Osteoblast (primary cell): Measurements from ENCODE around the gene TCF23. TPM values are rescaled to one million over a fixed set of nuclear protein-coding genes. Genes with fewer than 3 reads are reported as not detected.

Source experiments
- DNase-seq: peaks from one replicate; pipeline ENCODE4 v3.0.0; 2011; ENCODE audit warnings: low spot score, mixed read lengths; ENCODE audit not compliant: insufficient read length; ENCODE audit errors: missing footprints
- H2AFZ ChIP-seq: 2 replicates; pipeline ENCODE4 v1.6.0; 2011; ENCODE audit warnings: mild to moderate bottlenecking, low read length
- H3K27ac ChIP-seq: 2 replicates; pipeline ENCODE4 v1.5.1; 2011; ENCODE audit warnings: mild to moderate bottlenecking, low read depth, low read length, moderate library complexity
- H3K27me3 ChIP-seq: 2 replicates; pipeline ENCODE4 v1.6.0; 2012; ENCODE audit warnings: mild to moderate bottlenecking, control low read depth, inconsistent platforms, low read length, moderate library complexity; ENCODE audit not compliant: insufficient read depth
- H3K36me3 ChIP-seq: 2 replicates; pipeline ENCODE4 v1.5.1; 2011; ENCODE audit warnings: mild to moderate bottlenecking, low read length, control low read depth, moderate library complexity; ENCODE audit not compliant: insufficient read depth
- H3K4me1 ChIP-seq: 2 replicates; pipeline ENCODE4 v1.5.1; 2011; ENCODE audit warnings: mild to moderate bottlenecking, low read length, control low read depth, moderate library complexity; ENCODE audit not compliant: insufficient read depth
- H3K4me2 ChIP-seq: 2 replicates; pipeline ENCODE4 v1.6.0; 2011; ENCODE audit warnings: mild to moderate bottlenecking, low read length; ENCODE audit not compliant: insufficient read depth
- H3K4me3 ChIP-seq: fragments of 200-600 bp; sonication (generic); 3 replicates; pipeline ENCODE4 v1.5.1; 2012; ENCODE audit warnings: mild to moderate bottlenecking, low read length, inconsistent platforms; ENCODE audit not compliant: insufficient read depth
- H3K79me2 ChIP-seq: 2 replicates; pipeline ENCODE4 v1.6.0; 2012; ENCODE audit warnings: mild to moderate bottlenecking, low read length, control low read depth, inconsistent platforms; ENCODE audit not compliant: insufficient read depth
- H3K9me3 ChIP-seq: 2 replicates; pipeline ENCODE4 v1.5.1; 2011; ENCODE audit warnings: low read depth, low read length, control low read depth
- H4K20me1 ChIP-seq: 2 replicates; pipeline ENCODE4 v1.6.0; 2012; ENCODE audit warnings: mild to moderate bottlenecking, low read length, control low read depth; ENCODE audit not compliant: insufficient read depth
- total RNA-seq: library from RNA; depleted of rRNA; stranded (reverse); fragments of >200 nt; gene quantifications from 2 replicates; pipeline ENCODE4 v1.2.3, GENCODE V29; 2012
- TF ChIP-seq, protein P1 (sequence below): IDR thresholded peaks from 2 replicates; pipeline ENCODE4 v1.5.1; 2011; ENCODE audit warnings: mild to moderate bottlenecking, low read depth, low read length, moderate library complexity; ENCODE audit errors: extremely low read depth

TCF23 gene
- total RNA-seq = not detected in 2 replicates

DNA sequence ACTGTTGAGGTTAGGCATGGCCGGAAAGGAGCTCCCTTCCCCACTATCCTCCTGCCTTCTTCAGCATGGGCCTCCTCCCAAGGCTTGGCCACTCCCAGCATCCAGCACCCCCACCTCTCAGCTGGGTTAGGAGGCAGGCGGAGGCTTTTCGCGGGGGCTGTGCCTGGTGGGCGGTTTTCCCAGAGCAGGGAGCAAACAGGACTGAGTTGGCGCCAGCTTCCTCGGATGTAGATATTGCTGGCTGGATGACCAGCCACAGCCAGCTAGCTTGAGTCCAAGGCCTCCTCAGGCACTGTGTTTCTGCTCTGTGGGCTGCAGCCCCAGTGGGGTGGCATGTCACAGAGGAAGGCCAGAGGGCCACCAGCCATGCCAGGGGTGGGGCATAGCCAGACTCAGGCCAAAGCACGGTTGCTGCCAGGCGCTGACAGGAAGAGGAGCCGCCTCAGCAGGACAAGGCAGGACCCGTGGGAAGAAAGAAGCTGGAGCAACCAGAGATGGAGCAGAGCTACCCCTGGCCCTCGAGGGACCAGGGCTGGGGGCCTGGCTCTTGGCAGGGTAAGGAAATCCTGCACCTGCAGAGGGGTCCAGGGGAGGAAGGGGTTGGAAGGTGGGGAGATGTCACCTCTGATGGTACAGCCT lies at the start of gene TCF23:
Gene TCF23 (plus strand): TSS at position 204 of the 639 bp plus-strand sequence. CDS start 130 bp downstream, at position 334.
- Histone ChIP-seq H3K4me1 (no peaks in the 10 kb centered on the region), H3K27me3 (no peaks in the 10 kb centered on the region), H3K4me2 (no peak within 1 kb of the TSS), H3K4me3 (no peak within 1 kb of the TSS), H3K79me2 (no peaks in the 10 kb centered on the region), H2AFZ (no peak within 1 kb of the TSS), H4K20me1 (no peaks in the 10 kb centered on the region), H3K9me3 (no peaks in the 10 kb centered on the region), H3K27ac (no peak within 1 kb of the TSS), H3K36me3 (no peaks in the 10 kb centered on the region)
- no peak for DNase-seq
- TF ChIP-seq, protein P1, sequence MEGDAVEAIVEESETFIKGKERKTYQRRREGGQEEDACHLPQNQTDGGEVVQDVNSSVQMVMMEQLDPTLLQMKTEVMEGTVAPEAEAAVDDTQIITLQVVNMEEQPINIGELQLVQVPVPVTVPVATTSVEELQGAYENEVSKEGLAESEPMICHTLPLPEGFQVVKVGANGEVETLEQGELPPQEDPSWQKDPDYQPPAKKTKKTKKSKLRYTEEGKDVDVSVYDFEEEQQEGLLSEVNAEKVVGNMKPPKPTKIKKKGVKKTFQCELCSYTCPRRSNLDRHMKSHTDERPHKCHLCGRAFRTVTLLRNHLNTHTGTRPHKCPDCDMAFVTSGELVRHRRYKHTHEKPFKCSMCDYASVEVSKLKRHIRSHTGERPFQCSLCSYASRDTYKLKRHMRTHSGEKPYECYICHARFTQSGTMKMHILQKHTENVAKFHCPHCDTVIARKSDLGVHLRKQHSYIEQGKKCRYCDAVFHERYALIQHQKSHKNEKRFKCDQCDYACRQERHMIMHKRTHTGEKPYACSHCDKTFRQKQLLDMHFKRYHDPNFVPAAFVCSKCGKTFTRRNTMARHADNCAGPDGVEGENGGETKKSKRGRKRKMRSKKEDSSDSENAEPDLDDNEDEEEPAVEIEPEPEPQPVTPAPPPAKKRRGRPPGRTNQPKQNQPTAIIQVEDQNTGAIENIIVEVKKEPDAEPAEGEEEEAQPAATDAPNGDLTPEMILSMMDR = no peak

DNA sequence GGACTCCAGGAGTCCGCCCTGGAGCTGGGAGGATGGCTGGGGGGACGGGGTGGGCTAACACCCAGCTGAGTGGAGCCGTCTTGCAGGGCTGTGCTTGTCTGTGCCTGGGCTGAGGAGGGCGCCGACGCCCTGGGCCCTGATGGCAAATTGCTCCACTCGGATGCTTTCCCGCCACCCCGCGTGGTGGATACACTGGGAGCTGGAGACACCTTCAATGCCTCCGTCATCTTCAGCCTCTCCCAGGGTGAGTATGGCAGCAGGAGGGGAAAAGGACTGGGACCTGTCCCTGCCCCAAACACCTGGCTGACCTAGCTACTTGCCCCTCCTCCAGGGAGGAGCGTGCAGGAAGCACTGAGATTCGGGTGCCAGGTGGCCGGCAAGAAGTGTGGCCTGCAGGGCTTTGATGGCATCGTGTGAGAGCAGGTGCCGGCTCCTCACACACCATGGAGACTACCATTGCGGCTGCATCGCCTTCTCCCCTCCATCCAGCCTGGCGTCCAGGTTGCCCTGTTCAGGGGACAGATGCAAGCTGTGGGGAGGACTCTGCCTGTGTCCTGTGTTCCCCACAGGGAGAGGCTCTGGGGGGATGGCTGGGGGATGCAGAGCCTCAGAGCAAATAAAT lies 49.4 kb upstream of the TCF23 start:
- Histone ChIP-seq H3K27me3 (no peaks in the 10 kb centered on the region), H3K4me2 (no peak overlapping the region), H3K79me2 (no peaks in the 10 kb centered on the region), H4K20me1 (no peaks in the 10 kb centered on the region), H3K4me3 (no peak overlapping the region), H3K27ac (no peak overlapping the region), H3K9me3 (no peaks in the 10 kb centered on the region), H2AFZ (no peak overlapping the region), H3K36me3 (no peaks in the 10 kb centered on the region), H3K4me1 (peaks cover 5% of the 10 kb centered on the region)
- peak; percentile 45 for DNase-seq
- TF ChIP-seq, protein P1 = no peak

DNA sequence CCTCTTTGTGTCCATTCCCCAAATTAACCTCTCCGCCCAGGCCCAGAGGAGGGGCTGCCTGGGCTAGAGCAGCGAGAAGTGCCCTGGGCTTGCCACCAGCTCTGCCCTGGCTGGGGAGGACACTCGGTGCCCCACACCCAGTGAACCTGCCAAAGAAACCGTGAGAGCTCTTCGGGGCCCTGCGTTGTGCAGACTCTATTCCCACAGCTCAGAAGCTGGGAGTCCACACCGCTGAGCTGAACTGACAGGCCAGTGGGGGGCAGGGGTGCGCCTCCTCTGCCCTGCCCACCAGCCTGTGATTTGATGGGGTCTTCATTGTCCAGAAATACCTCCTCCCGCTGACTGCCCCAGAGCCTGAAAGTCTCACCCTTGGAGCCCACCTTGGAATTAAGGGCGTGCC lies 48.8 kb upstream of the TCF23 start:
- Histone ChIP-seq H3K79me2 (no peaks in the 10 kb centered on the region), H3K9me3 (no peaks in the 10 kb centered on the region), H4K20me1 (no peaks in the 10 kb centered on the region), H3K36me3 (no peaks in the 10 kb centered on the region), H2AFZ (no peak overlapping the region), H3K4me2 (no peak overlapping the region), H3K27me3 (peaks cover 2% of the 10 kb centered on the region), H3K4me1 (peaks cover 5% of the 10 kb centered on the region), H3K4me3 (no peak overlapping the region), H3K27ac (no peak overlapping the region)
- TF ChIP-seq, protein P1 = no peak
- peak; percentile 67 for DNase-seq

DNA sequence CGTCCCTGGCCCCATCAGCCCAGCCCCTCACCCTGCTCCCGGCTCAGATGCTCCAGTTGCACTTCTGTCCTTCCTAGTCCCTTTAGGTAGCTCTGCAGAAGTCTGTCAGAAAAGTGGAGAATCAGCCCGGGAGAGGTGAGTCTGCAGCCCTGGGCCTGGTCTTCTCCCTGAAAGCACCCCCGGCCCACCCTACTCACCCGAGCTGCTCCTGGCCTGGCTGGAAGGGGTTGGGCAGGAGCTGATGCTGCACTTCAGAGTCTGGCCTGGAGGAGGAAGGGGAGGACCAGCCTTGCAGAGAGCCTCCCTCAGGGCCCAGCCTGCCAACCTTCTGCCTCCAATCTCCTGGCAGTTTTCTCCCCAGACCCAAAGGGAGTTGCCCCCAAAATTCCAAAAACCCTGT lies 46.5 kb upstream of the TCF23 start:
- no peak overlapping the region for H2AFZ ChIP-seq
- no peak overlapping the region for H3K27ac ChIP-seq
- no peaks in the 10 kb centered on the region for H4K20me1 ChIP-seq

More for the DNA sequence above, 46.5 kb upstream of the TCF23 start:
- Histone ChIP-seq H3K4me1 (no peaks in the 10 kb centered on the region), H3K4me2 (no peak overlapping the region), H3K9me3 (no peaks in the 10 kb centered on the region), H3K4me3 (no peak overlapping the region), H3K36me3 (no peaks in the 10 kb centered on the region), H3K27me3 (peaks cover 4% of the 10 kb centered on the region), H3K79me2 (no peaks in the 10 kb centered on the region)
- TF ChIP-seq, protein P1 = no peak
- peak; percentile 19 for DNase-seq
